ENCODE measurements around the gene LRP1. TPM values are rescaled to one million over a fixed set of nuclear protein-coding genes. Genes with fewer than 3 reads are reported as not detected.

Gene LRP1
- total and polyA plus RNA-seq, 2 of the 13 experiments (the other 11 are each of a cell fraction or from before 2014, with no cell fraction given): 14.7 to 30.8 TPM

- TF ChIP-seq ZKSCAN8 (CRISPR knock-in tag; IDR thresholded peaks at IDR 0.05; ENCODE audit: borderline replicate concordance): no peak
- TF ChIP-seq THAP9 (CRISPR knock-in tag; IDR thresholded peaks at IDR 0.05; ENCODE audit: borderline replicate concordance): no peak
- peak; percentile 10 for TF ChIP-seq SRSF1 (optimal IDR thresholded peaks at IDR 0.05; ENCODE audit: low read depth, low read length)
- TF ChIP-seq ZFP36 (IDR thresholded peaks at IDR 0.05; ENCODE audit: borderline replicate concordance, low read depth, low read length, partially characterized antibody): no peak
- no peak for TF ChIP-seq ZNF569 (CRISPR knock-in tag; IDR thresholded peaks at IDR 0.05; ENCODE audit: borderline replicate concordance)
- TF ChIP-seq SKIL (CRISPR knock-in tag; IDR thresholded peaks at IDR 0.05; ENCODE audit: borderline replicate concordance): peak; percentile 54; the same call in 1 of the 2 replicates
- TF ChIP-seq HMGXB4 (CRISPR knock-in tag; IDR thresholded peaks at IDR 0.05; ENCODE audit: borderline replicate concordance in 1 of 2, low read depth in 1 of 2): no peak
- no peak for TF ChIP-seq MATR3 (CRISPR knock-in tag; IDR thresholded peaks at IDR 0.05)
- peak; percentile 93 for TF ChIP-seq HNF4A (CRISPR knock-in tag; IDR thresholded peaks at IDR 0.05)
- no peak for TF ChIP-seq ZBTB43 (CRISPR knock-in tag; conservative IDR thresholded peaks at IDR 0.05)
- no peak for TF ChIP-seq ZBTB49 (CRISPR knock-in tag; IDR thresholded peaks at IDR 0.05; ENCODE audit: borderline replicate concordance)
- no peak for TF ChIP-seq ZNF740 (CRISPR knock-in tag; IDR thresholded peaks at IDR 0.05)
- peak in 1 of 2 experiments; percentile 94; a peak in 2 of 4 replicates for TF ChIP-seq EP300 (IDR thresholded peaks at IDR 0.05; ENCODE audit: low read depth in 2 of 2, low read length in 2 of 2)
- peak; percentile 74; the same call in 1 of the 2 replicates for TF ChIP-seq EP300 (CRISPR knock-in tag; IDR thresholded peaks at IDR 0.05; ENCODE audit: borderline replicate concordance)
- peak; percentile 58; the same call in 1 of the 2 replicates for TF ChIP-seq RXRB (CRISPR knock-in tag; IDR thresholded peaks at IDR 0.05; ENCODE audit: borderline replicate concordance)
Measured at GRCh38 chr12:57146961-57147944, 19.0 kb downstream of the LRP1 start, which contains the start of gene LRP1-AS (continued).

Data from HepG2 (cell line).